HK-2 (cell line): Measurements from ENCODE around the gene PJA2.

Experiments
- DNase-seq: peaks from one replicate; pipeline ENCODE4 v3.0.0-alpha.2; 2018; ENCODE audit not compliant: unreplicated experiment

The PJA2 gene

DNA sequence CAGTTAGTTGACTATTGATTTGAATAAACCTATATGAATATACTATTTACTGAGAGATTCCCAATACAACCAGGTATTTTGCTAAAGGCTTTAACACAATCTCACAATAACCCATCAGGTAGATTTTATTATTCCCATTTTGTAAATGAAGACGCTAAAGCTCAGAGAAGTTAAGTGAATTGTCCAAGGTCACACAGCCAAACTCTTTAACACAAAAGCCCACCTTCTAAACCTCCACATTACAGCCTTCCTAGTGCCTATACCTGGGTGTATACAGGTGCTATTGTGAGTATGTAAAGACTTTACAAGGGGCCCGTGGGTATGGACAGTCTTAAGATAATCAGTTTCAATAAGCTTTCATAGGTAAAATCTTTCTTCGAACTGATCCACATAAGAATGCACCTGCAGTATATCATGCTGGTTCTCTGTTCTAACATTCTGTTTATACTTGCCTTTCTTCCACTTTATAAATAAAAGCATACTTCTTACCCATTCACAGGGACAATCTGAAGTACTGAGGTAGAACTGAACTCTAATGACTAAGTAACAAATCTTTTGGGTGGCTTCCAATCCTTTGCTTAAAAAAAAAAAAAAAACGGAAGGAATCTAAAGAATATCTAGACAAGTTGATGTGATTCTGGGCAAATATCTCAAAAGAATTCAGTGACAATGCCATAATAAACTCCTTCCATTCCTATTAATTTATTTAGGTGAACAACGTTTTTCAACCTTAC is 59.1 kb downstream of the PJA2 start:
- no peak for DNase-seq

DNA sequence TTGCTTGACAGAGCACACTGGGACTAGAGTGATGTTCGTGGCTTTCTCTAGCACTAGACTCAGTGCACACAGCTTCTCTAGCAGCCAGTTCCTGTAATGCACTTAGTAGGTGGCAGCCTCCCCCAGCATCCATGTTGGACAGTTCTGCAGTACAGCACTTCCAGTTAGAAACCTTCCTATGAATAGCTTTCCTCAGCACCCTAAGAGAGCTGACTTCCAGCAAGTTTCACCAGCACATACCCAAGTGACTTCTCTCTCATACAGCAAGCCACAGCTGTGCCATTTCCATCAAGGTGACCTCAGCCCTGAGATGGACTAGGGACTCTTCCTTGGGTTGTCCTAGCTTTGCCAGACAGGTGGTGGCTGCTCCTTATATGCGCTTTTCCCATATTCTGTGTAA is 60.4 kb downstream of the PJA2 start:
- DNase-seq = no peak

DNA sequence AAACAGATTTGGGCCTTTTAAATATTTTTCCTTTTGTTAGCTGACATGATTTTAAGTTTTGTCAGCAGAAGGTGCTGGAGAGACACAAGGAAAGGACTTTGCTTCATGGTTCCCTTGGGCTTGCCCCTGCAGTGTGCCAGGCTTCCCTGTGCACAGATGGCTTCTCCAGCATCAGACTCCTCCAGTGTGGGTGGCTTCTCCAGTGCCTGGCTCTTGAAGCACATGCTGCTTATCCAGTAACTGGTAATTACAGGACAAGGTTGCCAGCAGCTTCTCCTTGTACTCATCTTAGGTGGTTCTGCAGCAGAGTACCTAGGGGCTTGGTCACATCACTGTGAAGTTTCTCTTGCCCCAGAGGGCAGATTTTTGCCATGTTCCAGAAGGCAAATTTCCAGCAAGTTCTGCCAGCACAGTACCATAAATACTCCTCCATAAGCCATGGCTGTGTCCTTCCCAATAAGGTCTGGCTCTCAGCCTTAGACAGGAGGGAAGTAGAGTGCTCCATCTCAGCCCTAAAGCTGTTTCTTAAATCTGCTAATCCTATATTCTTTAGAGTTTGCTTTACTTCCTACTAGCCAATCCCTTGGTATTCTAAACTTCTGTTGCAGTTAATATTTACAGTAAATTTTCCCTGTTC is 62.4 kb downstream of the PJA2 start:
- DNase-seq = no peak

DNA sequence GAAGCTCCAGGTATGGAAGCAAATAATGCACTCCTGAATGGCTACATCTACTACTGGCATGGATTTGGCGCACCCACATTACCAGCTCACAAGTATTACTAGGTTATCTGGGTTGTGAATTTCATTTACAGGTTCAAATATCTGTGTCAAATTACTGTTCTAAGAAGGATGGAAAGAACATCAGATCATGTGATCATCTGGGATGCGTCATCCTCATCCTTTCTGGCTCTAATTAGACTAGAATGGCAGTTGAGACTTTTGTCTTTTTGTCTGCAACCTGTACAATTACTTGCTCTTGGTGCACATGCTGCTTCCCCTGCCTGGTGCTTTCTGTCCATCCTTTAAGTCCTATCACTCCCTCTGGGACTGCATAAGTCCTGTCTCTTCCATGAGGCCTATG is 64.1 kb downstream of the PJA2 start:
- DNase-seq = no peak

DNA sequence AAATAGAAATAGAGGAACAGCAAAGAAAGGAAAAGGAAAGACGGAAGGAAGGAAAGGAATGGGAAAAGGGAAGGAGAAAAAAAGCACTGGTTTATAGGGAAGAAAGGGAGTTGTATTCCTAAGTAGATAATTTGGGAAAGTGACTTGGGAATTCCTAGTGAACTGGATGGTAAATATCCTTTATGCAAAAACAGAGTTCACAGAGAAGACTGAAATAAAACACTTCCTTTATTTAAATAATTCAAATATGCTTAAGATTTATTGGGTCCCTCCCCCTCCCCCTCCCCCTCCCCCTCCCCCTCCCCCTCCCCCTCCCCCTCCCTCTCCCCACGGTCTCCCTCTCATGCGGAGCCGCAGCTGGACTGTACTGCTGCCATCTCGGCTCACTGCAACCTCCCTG is 69.4 kb downstream of the PJA2 start:
- DNase-seq = no peak

DNA sequence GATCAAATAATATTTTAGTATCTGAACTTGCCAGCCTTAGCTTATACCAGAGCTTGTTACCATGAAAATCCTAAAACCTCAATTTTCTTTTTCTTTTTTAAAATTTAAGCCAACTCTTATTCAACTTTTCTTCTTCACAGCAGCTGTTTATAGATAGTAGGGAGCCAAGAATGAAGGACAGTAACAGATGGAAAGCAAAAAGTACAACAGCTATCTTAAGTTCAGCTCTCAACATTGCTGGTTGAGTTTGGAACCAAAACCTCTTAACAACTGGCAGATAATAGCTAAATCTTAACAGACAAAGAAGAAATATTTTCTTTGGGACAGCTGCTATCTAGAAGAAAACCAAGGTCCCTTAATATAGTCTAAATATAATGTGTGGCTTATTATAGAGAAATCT is 74.7 kb downstream of the PJA2 start:
- no peak for DNase-seq

DNA sequence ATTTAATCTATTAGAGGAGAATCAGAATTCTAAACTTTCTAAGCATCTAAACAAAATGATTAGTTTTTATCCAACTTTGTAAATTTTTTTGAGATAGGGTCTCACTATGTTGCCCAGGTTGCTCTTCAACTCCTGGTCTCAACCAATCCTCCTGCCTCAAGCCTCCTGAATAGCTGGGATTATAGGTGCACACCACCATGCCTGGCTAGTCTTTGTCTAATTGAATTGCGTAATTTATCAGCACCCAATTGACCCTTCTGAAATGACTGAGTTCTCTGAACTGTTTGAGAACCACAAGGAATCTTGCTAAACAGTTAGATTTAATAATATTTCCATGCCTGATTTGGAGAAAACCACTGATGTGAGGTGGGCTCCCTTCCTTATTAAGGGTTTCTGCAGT is 75.7 kb downstream of the PJA2 start:
- no peak for DNase-seq

DNA sequence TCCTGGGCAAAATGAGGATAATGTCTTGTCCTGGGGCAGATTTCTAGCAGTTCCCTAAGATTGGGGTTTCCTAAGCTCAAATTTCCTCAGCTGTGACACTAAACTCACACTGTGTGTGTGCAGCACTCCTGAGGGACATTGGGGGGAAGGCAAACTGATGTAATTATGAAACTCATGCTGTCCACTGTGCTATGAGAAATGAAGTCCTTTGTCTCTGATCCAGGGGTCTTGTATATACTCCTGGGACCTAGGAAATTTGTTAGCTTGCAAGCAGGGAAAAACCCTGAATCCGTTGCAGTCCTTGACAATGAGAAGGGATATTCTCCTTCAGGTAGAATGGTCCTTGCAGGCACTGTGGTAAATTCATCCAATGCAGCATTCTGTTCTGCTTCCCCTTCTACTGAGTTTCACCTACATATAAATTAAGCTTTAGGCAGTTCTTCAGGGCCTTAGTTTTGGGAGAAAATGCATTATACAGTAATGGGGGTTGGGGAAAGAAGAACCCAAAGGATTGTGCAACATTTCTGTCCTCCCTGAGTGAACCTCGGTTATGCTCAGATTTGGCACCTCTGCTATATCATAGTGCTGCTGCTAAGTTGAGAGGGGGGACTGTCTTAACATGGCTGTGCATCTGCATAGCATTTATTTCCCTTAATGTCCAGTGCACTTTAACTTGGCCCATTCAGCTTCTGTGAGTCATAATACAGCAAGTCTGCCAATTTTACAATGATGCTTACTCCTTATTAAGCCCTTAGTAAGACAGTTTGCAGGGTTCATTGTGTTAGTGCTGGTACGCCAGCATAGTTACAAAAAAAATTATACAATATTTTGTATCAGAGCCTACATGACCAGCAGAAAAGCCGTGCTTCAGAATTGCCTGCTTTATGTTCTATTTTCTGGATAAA is 80.2 kb downstream of the PJA2 start:
- DNase-seq = no peak

DNA sequence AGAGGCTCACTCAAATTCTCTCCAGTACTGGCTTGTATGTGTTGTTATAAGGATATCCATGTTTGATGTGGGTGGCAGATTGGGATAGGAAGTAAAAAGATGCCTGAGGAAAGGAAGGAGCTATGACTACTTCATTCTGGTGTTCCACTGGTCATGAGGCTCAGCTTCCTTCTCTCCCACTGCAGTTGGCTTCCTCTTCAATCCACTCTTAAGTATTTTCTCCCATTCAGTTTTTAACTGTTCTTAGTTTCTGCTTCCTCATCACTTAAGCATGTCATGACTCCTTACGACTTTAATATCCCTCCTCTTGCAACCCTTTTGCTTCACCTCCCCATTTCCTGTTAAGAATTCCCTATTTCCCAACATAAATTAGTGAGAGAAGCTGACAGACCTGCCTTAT is 81.1 kb downstream of the PJA2 start:
- no peak for DNase-seq

DNA sequence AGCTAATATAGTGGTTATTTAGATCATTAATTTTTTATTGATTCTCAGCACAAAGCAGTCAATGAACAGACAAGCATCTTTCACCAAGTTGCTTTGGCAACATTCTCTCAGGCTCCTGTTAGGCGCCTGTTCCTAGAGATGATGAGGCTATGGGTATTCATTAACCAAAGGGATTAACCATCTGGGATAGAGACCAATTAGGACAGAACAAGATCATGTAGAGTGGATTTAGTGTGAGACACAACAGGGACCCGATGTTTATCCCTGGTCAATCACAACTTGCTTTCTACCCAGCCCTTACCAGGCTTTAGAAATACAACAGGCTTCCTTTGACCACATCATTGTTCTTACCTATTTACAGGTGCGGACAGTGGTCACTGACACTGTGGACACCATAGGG is 82.2 kb downstream of the PJA2 start:
- DNase-seq = no peak

DNA sequence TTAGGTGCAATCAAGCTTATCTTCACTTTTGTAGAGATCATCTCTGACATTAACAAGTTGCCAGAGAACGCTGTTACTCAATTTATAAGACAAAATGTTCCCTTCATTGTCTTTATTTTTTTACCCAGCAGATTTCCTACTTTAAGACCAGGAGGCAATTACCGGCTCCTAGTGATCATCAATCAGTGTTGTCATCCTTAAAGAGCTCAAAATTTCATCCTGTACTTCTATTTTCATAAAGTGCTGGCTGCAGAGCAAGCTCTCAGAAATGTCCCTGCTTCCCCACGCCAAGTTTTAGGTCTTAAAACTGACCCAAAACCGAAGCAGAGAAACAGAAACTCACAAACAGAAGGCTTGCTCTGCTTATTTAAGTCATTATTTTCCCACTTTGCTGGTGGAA is 82.9 kb downstream of the PJA2 start:
- no peak for DNase-seq

DNA sequence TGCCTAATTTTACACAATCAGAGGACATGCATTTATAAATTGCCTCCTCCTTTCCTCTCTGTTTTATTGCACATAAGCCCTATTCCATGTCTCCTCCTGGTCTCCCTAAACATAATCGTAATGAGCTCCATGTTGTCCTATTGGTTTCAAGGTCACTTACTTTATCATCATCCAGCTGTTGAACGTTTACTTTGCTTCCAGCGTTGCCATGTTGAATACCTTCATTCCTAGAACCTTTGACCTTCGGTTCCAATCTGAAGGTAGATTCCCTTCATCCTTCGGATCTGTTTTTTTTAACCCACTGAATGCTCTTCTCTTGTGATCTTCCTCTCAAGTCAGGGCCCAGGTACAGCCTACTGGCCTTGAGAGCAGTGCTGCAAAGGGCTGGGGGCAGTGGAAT is 84.3 kb downstream of the PJA2 start:
- no peak for DNase-seq

DNA sequence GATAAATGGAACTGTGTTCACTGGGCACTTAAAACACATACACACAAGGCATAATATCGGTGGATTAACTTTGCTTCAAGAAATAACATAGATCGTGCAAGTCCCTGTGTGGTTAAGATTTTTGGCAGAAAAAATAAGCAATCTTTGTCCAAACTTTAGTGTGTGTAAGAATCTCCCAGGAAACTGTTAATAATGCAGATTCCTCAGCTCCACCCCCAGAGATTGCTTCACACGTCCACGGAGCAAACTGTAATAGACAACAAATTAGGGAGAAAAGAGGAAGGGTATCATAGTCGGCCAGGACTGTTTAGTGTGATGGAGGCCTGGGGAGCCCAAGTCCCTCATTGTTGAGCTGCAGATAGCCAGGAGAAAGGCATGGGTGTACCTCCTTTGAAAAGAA is 84.8 kb downstream of the PJA2 start:
- DNase-seq = no peak

DNA sequence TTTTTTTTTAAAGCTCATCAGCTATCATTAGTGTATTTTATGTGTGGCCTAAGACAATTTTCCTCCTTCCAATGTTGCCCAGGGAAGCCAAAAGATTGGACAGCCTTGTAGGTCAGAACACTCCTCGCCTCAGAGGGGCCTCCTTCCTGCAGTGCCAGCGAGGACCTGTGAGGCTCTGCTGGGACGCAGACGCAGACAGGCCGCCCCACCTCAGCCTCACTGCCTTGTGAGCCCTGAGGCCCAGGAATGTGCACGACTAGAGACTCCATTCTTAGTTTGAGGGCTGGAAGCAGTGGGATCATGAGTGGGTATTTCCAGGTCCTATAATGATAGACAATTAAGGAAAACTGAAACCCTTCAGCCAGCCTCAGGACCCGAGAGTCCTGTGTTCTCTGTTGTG is 85.4 kb downstream of the PJA2 start:
- DNase-seq = no peak

DNA sequence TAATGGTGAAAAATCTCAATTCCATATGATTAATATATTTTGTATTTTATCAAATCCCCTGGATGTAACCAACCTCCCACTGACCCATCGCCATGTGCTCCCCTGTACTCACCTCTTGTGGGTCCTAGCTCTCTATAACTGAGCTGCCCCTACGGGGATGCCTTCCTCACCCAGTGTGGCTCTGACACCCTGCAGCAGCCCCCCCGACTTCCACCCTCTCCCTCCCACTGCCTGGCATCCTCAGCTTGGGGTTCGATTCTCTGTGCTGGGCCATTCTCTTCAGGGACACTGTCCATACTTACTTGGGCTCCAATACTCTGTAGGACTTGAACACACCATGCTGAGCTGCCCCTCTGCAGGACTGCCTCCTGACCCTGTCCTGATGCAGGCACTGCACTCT is 87.1 kb downstream of the PJA2 start:
- no peak for DNase-seq

DNA sequence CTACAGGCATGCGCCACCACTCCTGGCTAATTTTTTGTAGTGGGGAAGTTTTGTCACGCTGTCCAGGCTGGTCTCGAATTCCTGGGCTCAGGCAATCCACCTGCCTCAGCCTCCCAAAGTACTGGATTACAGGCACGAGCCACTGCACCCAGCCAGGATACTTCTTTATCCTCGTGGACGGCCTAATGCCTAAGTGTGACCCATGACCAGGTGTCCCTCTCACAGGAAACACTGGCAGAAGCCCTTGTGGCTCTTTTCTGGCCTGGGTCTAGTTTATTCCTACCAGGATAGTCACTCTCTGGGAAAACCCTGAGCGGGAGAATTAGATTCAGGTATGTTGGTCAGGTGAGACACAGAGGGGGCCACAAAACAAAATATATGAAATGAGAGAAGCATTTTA is 90.4 kb downstream of the PJA2 start:
- no peak for DNase-seq

DNA sequence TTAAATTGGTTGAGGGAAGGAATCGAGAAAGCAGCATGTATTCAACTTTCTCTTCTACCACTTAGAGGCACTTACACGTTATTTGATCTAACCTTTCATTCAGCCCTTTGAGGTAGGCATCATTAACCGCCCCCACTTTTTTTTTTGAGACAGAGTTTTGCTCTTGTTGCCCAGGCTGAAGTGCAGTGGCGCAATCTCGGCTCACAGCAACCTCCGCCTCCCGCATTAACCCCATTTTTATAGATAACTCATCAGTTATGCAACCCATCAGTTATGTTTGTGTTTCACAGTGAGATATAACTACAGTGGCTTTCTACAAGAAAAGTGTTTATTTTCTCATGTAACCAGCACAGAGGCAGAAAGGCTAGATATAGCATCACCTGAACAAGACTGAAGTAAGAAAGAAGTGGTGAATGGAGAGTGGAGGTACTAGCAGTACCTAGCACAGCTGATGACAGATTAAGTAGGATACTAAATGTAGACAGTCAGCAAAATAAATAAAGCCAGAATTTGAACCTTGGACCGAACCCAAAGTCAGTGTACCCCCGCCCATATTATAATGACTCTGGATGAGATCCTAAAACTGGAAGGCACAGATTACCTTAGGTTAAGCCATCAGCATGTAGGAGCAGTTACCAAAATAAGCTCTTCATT is 91.2 kb downstream of the PJA2 start:
- DNase-seq = no peak

DNA sequence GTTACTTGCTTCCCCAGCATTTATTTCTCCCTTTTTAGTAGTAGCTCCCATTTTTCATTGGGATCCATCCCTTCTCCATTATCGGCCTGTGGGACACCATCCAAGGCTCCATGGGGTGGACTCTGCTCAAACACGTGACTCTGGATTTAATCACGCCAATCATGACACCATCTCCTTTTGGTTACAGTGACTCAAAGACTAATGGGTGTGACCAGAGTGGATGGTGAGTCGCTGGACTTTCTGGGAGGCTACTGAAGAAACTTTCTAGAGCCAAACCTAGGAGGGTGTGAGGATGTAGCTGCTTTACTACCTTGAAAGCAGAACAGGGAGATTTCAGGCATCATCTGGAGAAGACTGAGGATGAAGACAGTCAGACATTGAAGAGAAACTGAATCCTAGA is 93.1 kb downstream of the PJA2 start:
- no peak for DNase-seq

DNA sequence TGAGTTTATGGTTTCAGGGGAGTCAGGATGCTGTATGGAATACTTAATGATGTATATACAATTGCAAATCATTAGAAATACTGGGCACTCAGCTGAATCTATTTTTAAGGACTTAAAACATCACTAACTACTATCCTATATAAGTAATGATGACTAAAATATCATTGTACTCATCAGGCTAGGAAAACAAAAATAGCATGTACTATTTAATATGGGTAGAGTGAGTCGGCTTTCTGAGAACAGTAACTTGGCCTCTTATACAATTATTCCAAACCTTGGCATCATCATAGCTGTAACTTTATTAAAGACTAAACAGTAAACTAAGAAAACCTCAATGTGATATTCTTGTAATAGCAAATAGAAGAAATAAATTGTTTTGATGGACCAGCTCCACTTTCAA is 94.5 kb downstream of the PJA2 start:
- DNase-seq = no peak

DNA sequence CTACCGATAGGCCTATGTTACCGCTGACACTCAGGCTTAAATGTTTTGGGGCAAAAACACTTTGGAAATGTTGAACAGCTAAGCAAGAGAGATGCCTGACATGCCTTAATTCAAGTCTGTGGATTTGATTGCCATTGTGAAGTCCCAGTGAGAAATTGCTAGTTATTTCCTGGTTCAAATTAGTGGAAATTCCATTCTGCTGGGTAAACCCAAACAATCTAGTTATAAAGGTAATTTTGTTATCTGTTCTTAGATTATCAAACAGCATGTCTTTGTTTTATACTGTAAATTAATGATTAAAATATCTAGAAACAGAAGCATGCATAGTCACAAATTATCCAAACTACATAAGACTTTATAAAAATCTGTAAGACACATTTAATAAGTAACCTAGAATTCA is 96.6 kb downstream of the PJA2 start:
- no peak for DNase-seq

DNA sequence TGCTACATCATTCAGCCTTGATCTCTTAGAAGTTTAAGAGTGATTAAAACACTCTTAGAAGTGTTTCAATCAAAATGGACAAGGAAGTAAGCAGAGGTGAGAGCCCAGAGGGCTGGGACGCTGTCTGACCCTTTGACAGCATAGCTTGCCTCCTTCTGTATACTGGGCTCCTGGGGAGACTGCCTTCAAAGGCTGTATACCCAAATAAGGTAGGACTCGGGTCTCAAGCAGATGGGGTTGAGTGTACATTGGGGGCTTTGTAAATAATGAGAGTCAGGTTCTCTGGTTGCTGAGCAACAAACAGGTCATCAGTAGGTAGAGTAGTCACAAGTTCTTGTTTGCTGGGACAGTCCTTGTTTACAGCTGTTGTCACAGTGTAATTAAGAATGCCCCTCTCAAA is 97.1 kb downstream of the PJA2 start:
- DNase-seq = no peak

DNA sequence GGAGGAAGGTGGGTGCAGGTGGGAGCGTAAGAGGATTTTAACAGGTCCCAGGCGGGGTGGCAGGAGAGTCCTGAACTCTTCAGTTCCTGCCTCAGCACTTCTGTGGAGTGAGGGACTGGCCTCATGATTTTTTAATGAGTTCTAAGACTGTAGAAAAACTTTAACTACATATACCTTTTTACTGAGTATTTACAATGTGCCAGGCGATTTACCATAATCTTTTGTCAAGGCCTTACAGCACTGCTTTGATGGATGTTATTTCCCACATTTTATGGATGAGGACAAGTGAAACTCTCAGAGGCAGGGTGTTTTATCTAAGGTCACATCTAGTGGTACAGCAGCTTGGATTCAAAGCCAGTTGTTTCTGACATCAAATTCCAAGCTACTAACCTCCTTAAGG is 99.5 kb downstream of the PJA2 start:
- DNase-seq = no peak
